Neural cell (in vitro differentiated cells): Measurements from ENCODE around the gene MRPL24.
A peak's percentile ranks its signal among the peaks of the same experiment; 100 is the strongest.

Experiments used
- CTCF ChIP-seq: fragments of 450-650 bp; IDR thresholded peaks from 2 replicates; pipeline ENCODE4 v1.5.1; 2014; ENCODE audit warnings: antibody characterized with exemption, mild to moderate bottlenecking, moderate library complexity; ENCODE audit not compliant: poor library complexity, severe bottlenecking
- RAD21 ChIP-seq: fragments of 450-650 bp; conservative IDR thresholded peaks from 2 replicates; pipeline ENCODE4 v1.6.1; 2014; ENCODE audit warnings: antibody characterized with exemption, mild to moderate bottlenecking, moderate library complexity
- REST ChIP-seq: IDR thresholded peaks from 2 replicates; pipeline ENCODE4 v1.6.1; 2012; ENCODE audit warnings: borderline replicate concordance

GRCh38 chr1:156726549-156727226 is 14.2 kb downstream of the MRPL24 start:
- TF ChIP-seq REST: no peak
- peak; percentile 26 for TF ChIP-seq RAD21
- TF ChIP-seq CTCF: peak; percentile 44
